ENCODE results near the gene DSG1.

Gene DSG1

GRCh38 chr18:31354990-31355389 lies 37.0 kb downstream of the DSG1 start:
- H3K4me3 Mint-ChIP-seq = no peak overlapping the region
- no peaks in the 10 kb centered on the region for H3K4me1 Mint-ChIP-seq
- no peak for TF ChIP-seq CTCF (IDR thresholded peaks at IDR 0.05; ENCODE audit: unreplicated experiment in 3 of 3)
- peaks cover 3% of the 10 kb centered on the region for H3K9me3 Mint-ChIP-seq
- H3K27me3 Mint-ChIP-seq (ENCODE audit: low read depth) = no peaks in the 10 kb centered on the region
- H3K36me3 Mint-ChIP-seq (ENCODE audit: low read depth) = no peaks in the 10 kb centered on the region
- H3K27ac Mint-ChIP-seq = no peak overlapping the region

GRCh38 chr18:31356025-31356424 lies 38.1 kb downstream of the DSG1 start:
- H3K9me3 Mint-ChIP-seq = peaks cover 3% of the 10 kb centered on the region
- H3K36me3 Mint-ChIP-seq (ENCODE audit: low read depth) = no peaks in the 10 kb centered on the region
- H3K4me1 Mint-ChIP-seq = no peaks in the 10 kb centered on the region
- H3K4me3 Mint-ChIP-seq = no peak overlapping the region
- no peak for TF ChIP-seq CTCF (IDR thresholded peaks at IDR 0.05; ENCODE audit: unreplicated experiment in 3 of 3)
- H3K27me3 Mint-ChIP-seq (ENCODE audit: low read depth) = no peaks in the 10 kb centered on the region
- H3K27ac Mint-ChIP-seq = no peak overlapping the region

- H3K27ac Mint-ChIP-seq = no peak overlapping the region
- H3K36me3 Mint-ChIP-seq (ENCODE audit: low read depth) = no peaks in the 10 kb centered on the region
- H3K4me1 Mint-ChIP-seq = no peaks in the 10 kb centered on the region
- no peaks in the 10 kb centered on the region for H3K9me3 Mint-ChIP-seq
- H3K27me3 Mint-ChIP-seq (ENCODE audit: low read depth) = no peaks in the 10 kb centered on the region
- TF ChIP-seq CTCF (IDR thresholded peaks at IDR 0.05; ENCODE audit: unreplicated experiment in 3 of 3) = no peak
- H3K4me3 Mint-ChIP-seq = no peak overlapping the region
Measured at GRCh38 chr18:31364190-31364589, 46.2 kb downstream of the DSG1 start.

GRCh38 chr18:31369478-31369877 lies 51.5 kb downstream of the DSG1 start:
- no peaks in the 10 kb centered on the region for H3K27me3 Mint-ChIP-seq (ENCODE audit: low read depth)
- H3K36me3 Mint-ChIP-seq (ENCODE audit: low read depth) = no peaks in the 10 kb centered on the region
- no peak overlapping the region for H3K4me3 Mint-ChIP-seq
- TF ChIP-seq CTCF (IDR thresholded peaks at IDR 0.05; ENCODE audit: unreplicated experiment in 3 of 3) = no peak
- H3K9me3 Mint-ChIP-seq = no peaks in the 10 kb centered on the region
- H3K4me1 Mint-ChIP-seq = no peaks in the 10 kb centered on the region
- H3K27ac Mint-ChIP-seq = no peak overlapping the region

GRCh38 chr18:31371989-31372388 lies 54.0 kb downstream of the DSG1 start:
- Mint-ChIP-seq H3K27ac (no peak overlapping the region), H3K4me1 (no peaks in the 10 kb centered on the region), H3K36me3 (ENCODE audit: low read depth) (no peaks in the 10 kb centered on the region), H3K27me3 (ENCODE audit: low read depth) (no peaks in the 10 kb centered on the region), H3K4me3 (no peak overlapping the region), H3K9me3 (no peaks in the 10 kb centered on the region)
- no peak for TF ChIP-seq CTCF (IDR thresholded peaks at IDR 0.05; ENCODE audit: unreplicated experiment in 3 of 3)

- no peaks in the 10 kb centered on the region for H3K27me3 Mint-ChIP-seq (ENCODE audit: low read depth)
- H3K36me3 Mint-ChIP-seq (ENCODE audit: low read depth) = no peaks in the 10 kb centered on the region
- H3K9me3 Mint-ChIP-seq = no peaks in the 10 kb centered on the region
- H3K4me1 Mint-ChIP-seq = no peaks in the 10 kb centered on the region
- H3K4me3 Mint-ChIP-seq = no peak overlapping the region
- TF ChIP-seq CTCF (IDR thresholded peaks at IDR 0.05; ENCODE audit: unreplicated experiment in 3 of 3) = no peak
- no peak overlapping the region for H3K27ac Mint-ChIP-seq
Measured at GRCh38 chr18:31373641-31374040, 55.7 kb downstream of the DSG1 start.
